K562 (cell line): Measurements from ENCODE around the gene DSC1. TPM values are rescaled to one million over a fixed set of nuclear protein-coding genes. Genes with fewer than 3 reads are reported as not detected.

Experiments used
- CEBPB ChIP-seq: fragments of 450-650 bp; IDR thresholded peaks from 2 replicates; pipeline ENCODE4 v1.6.1; 2016; ENCODE audit warnings: missing genetic modification characterization, missing compliant biosample characterization
- ELF1 ChIP-seq: fragments of 200-800 bp; sonication (Bioruptor generic); IDR thresholded peaks from 2 replicates; pipeline ENCODE4 v1.6.1; 2016; ENCODE audit warnings: missing genetic modification characterization, missing compliant biosample characterization
- FOS ChIP-seq: IDR thresholded peaks from 3 replicates; pipeline ENCODE4 v1.6.1; 2011; ENCODE audit not compliant: insufficient read length; ENCODE audit errors: extremely low read depth
- HDAC3 ChIP-seq: fragments of 450-650 bp; IDR thresholded peaks from 2 replicates; pipeline ENCODE4 v1.6.1; 2018; ENCODE audit warnings: borderline replicate concordance, mild to moderate bottlenecking, moderate library complexity; ENCODE audit not compliant: partially characterized antibody
- ILF3 ChIP-seq: fragments of 450-650 bp; IDR thresholded peaks from 2 replicates; pipeline ENCODE4 v1.6.1; 2018; ENCODE audit warnings: antibody characterized with exemption, mild to moderate bottlenecking, moderate library complexity, borderline replicate concordance
- POLR2A ChIP-seq: fragments of 450-650 bp; conservative IDR thresholded peaks from 2 replicates; pipeline ENCODE4 v1.6.1; 2016
- TAF1 ChIP-seq: IDR thresholded peaks from 2 replicates; pipeline ENCODE4 v1.6.1; 2011; ENCODE audit warnings: mild to moderate bottlenecking, low read length, moderate library complexity; ENCODE audit not compliant: insufficient read depth, control insufficient read depth, severe bottlenecking; ENCODE audit errors: extremely low read depth
- ZNF124 ChIP-seq: sonication (generic); formaldehyde crosslinking; IDR thresholded peaks from 2 replicates; pipeline ENCODE4 v1.8.1; 2022; ENCODE audit warnings: missing genetic modification reagents
- ZNF174 ChIP-seq: fragments of 250-450 bp; sonication (Bioruptor Pico); IDR thresholded peaks from 2 replicates; pipeline ENCODE4 v1.4.0; 2020; ENCODE audit warnings: mild to moderate bottlenecking
- ZNF316 ChIP-seq: fragments of 450-650 bp; IDR thresholded peaks from 2 replicates; pipeline ENCODE4 v1.6.1; 2016
- ZNF583 ChIP-seq: fragments of 250-450 bp; sonication (Bioruptor Pico); IDR thresholded peaks from 2 replicates; pipeline ENCODE4 v1.4.0; 2020
- ZNF778 ChIP-seq: fragments of 450-650 bp; formaldehyde crosslinking; IDR thresholded peaks from 2 replicates; pipeline ENCODE4 v1.4.0; 2020; ENCODE audit warnings: mild to moderate bottlenecking, moderate library complexity
- polyA plus RNA-seq, 8 experiments: library from polyadenylated mRNA; depleted of rRNA in 4 of 8; stranded (reverse) in 5 of 8; unstranded in 3 of 8; fragments of >200 nt; fragmentation: Nextera tagmentation in 2 of 8; fragmentation: Illumina TruSeq in 1 of 8; extraction: Ambion mirVana in 2 of 8; extraction: Trizol in 1 of 8; gene quantifications; 2 replicates each; pipeline versions ENCODE4 v1.2.1 to v1.2.3, GENCODE V29; 2011 to 2014; ENCODE audit warnings: inconsistent platforms in 1 of 8, missing spikeins in 1 of 8
- total RNA-seq, 7 experiments: library from RNA; depleted of rRNA in 6 of 7; stranded (reverse); fragments of >200 nt in 6 of 7; fragmentation: Illumina TruSeq in 2 of 7; extraction: Trizol in 2 of 7; gene quantifications; 2 replicates each; pipeline versions ENCODE4 v1.2.1 to v1.2.3, GENCODE V29; 2011 to 2021; ENCODE audit warnings: low replicate concordance in 1 of 7
- TF ChIP-seq, protein P1 (sequence below): sonication (generic); formaldehyde crosslinking; IDR thresholded peaks from 2 replicates; pipeline ENCODE4 v1.8.0; 2022; ENCODE audit warnings: mild to moderate bottlenecking, missing genetic modification reagents
- TF ChIP-seq, protein P2 (sequence below), 2 experiments: IDR thresholded peaks in 1 of 2; conservative IDR thresholded peaks in 1 of 2; 2 replicates each; pipeline ENCODE4 v1.6.1; 2016; ENCODE audit warnings: low read depth in 2 of 2, mild to moderate bottlenecking in 1 of 2, missing compliant biosample characterization in 1 of 2, missing genetic modification characterization in 1 of 2, moderate library complexity in 1 of 2
- TF ChIP-seq, protein P3 (sequence below): sonication (generic); formaldehyde crosslinking; IDR thresholded peaks from 2 replicates; pipeline ENCODE4 v1.8.1; 2023; ENCODE audit warnings: mild to moderate bottlenecking, missing genetic modification reagents
- TF ChIP-seq, protein P4 (sequence below): fragments of 450-650 bp; IDR thresholded peaks from 2 replicates; pipeline ENCODE4 v1.6.1; 2017; ENCODE audit warnings: mild to moderate bottlenecking, moderate library complexity

DSC1 gene
- total and polyA plus RNA-seq, 9 of the 15 experiments (the other 6 are each of a cell fraction or from before 2014, with no cell fraction given): 0.04 to 0.07 (median 0.05) TPM; not detected in 4

DNA sequence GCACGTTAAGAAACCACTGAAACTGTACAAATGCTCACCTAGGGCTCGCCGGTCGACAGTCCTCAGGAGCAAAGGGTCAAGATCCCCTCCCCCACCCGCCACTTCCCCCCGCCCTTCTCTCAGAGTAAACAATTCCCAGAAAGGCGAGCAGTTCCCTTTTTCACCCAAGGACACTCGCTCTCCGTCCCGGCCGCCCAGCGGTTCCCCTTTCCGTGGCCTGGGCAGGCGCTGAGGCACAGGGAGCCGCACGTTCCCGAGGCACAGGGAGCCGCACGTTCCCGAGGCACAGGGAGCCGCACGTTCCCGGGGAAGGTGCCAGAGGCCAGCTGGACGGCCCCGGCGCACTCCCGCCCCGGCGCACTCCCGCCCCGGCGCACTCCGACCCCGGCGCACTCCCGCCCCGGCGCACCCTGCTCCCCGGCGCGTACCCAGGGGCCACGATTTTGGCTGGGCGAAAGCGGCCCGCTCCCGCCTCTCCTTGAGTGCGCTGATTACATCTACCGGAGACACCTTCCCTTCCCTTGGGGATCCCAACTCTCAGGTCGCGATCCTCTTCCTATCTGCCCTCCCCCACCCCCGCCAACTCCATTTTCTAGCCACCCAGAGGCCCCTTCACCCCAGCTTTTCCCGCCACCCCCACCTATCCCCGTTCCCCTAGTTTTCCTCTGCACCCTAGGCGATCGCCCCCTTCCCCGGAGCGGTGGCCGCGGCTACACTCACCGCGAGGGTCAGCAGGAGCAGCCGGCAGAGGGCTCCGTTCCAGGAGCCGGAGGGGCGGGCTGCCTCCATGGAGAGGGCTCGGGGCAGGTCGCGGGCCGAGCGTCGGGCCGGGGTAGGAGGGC lies 61.3 kb downstream of the DSC1 start (continued):
- TF ChIP-seq, protein P1, sequence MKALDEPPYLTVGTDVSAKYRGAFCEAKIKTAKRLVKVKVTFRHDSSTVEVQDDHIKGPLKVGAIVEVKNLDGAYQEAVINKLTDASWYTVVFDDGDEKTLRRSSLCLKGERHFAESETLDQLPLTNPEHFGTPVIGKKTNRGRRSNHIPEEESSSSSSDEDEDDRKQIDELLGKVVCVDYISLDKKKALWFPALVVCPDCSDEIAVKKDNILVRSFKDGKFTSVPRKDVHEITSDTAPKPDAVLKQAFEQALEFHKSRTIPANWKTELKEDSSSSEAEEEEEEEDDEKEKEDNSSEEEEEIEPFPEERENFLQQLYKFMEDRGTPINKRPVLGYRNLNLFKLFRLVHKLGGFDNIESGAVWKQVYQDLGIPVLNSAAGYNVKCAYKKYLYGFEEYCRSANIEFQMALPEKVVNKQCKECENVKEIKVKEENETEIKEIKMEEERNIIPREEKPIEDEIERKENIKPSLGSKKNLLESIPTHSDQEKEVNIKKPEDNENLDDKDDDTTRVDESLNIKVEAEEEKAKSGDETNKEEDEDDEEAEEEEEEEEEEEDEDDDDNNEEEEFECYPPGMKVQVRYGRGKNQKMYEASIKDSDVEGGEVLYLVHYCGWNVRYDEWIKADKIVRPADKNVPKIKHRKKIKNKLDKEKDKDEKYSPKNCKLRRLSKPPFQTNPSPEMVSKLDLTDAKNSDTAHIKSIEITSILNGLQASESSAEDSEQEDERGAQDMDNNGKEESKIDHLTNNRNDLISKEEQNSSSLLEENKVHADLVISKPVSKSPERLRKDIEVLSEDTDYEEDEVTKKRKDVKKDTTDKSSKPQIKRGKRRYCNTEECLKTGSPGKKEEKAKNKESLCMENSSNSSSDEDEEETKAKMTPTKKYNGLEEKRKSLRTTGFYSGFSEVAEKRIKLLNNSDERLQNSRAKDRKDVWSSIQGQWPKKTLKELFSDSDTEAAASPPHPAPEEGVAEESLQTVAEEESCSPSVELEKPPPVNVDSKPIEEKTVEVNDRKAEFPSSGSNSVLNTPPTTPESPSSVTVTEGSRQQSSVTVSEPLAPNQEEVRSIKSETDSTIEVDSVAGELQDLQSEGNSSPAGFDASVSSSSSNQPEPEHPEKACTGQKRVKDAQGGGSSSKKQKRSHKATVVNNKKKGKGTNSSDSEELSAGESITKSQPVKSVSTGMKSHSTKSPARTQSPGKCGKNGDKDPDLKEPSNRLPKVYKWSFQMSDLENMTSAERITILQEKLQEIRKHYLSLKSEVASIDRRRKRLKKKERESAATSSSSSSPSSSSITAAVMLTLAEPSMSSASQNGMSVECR (CRISPR knock-in tag): 0 out of 2 replicates have a peak, but pooled peaks have one; percentile 25
- TF ChIP-seq CEBPB (tag): no peak
- TF ChIP-seq ZNF174 (CRISPR knock-in tag): no peak
- TF ChIP-seq HDAC3: peak; percentile 43
- TF ChIP-seq, protein P2, sequence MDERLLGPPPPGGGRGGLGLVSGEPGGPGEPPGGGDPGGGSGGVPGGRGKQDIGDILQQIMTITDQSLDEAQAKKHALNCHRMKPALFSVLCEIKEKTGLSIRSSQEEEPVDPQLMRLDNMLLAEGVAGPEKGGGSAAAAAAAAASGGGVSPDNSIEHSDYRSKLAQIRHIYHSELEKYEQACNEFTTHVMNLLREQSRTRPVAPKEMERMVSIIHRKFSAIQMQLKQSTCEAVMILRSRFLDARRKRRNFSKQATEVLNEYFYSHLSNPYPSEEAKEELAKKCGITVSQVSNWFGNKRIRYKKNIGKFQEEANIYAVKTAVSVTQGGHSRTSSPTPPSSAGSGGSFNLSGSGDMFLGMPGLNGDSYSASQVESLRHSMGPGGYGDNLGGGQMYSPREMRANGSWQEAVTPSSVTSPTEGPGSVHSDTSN (CRISPR knock-in tag; IDR thresholded peaks at IDR 0.05; ENCODE audit: low read depth): no peak
- TF ChIP-seq, protein P2 (tag; conservative IDR thresholded peaks at IDR 0.05; ENCODE audit: low read depth): no peak
- peak; percentile 77 for TF ChIP-seq POLR2A
- no peak for TF ChIP-seq ILF3
- TF ChIP-seq ZNF316: no peak
- no peak for TF ChIP-seq ZNF124 (CRISPR knock-in tag)
- peak; percentile 74 for TF ChIP-seq TAF1
- TF ChIP-seq, protein P3, sequence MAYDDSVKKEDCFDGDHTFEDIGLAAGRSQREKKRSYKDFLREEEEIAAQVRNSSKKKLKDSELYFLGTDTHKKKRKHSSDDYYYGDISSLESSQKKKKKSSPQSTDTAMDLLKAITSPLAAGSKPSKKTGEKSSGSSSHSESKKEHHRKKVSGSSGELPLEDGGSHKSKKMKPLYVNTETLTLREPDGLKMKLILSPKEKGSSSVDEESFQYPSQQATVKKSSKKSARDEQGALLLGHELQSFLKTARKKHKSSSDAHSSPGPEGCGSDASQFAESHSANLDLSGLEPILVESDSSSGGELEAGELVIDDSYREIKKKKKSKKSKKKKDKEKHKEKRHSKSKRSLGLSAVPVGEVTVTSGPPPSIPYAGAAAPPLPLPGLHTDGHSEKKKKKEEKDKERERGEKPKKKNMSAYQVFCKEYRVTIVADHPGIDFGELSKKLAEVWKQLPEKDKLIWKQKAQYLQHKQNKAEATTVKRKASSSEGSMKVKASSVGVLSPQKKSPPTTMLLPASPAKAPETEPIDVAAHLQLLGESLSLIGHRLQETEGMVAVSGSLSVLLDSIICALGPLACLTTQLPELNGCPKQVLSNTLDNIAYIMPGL (CRISPR knock-in tag): no peak
- TF ChIP-seq ZNF778 (CRISPR knock-in tag): no peak
- 0 out of 2 replicates have a peak, but pooled peaks have one; percentile 23 for TF ChIP-seq ZNF583 (CRISPR knock-in tag)
- TF ChIP-seq ELF1: no peak
- TF ChIP-seq FOS: no peak
- TF ChIP-seq, protein P4, sequence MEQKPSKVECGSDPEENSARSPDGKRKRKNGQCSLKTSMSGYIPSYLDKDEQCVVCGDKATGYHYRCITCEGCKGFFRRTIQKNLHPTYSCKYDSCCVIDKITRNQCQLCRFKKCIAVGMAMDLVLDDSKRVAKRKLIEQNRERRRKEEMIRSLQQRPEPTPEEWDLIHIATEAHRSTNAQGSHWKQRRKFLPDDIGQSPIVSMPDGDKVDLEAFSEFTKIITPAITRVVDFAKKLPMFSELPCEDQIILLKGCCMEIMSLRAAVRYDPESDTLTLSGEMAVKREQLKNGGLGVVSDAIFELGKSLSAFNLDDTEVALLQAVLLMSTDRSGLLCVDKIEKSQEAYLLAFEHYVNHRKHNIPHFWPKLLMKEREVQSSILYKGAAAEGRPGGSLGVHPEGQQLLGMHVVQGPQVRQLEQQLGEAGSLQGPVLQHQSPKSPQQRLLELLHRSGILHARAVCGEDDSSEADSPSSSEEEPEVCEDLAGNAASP: no peak
